HUES6 (cell line): Measurements from ENCODE around the gene POLA1.

ENCODE experiments used
- H3K27ac ChIP-seq: 2 replicates; pipeline ENCODE4 v1.7.0; 2013; ENCODE audit warnings: low read depth, mild to moderate bottlenecking, low read length, inconsistent platforms
- H3K27me3 ChIP-seq: 2 replicates; pipeline ENCODE4 v1.6.1; 2013; ENCODE audit warnings: low read length; ENCODE audit not compliant: control insufficient read depth, insufficient read depth
- H3K36me3 ChIP-seq: 2 replicates; pipeline ENCODE4 v1.6.1; 2013; ENCODE audit warnings: low read length; ENCODE audit not compliant: control insufficient read depth, insufficient read depth
- H3K4me1 ChIP-seq: 2 replicates; pipeline ENCODE4 v1.6.1; 2013; ENCODE audit warnings: low read length; ENCODE audit not compliant: control insufficient read depth, insufficient read depth
- H3K4me3 ChIP-seq: 2 replicates; pipeline ENCODE4 v1.5.1; 2013; ENCODE audit warnings: low read depth, low read length
- H3K9ac ChIP-seq: one replicate; pipeline ENCODE4 v1.6.1; 2013; ENCODE audit warnings: mild to moderate bottlenecking, low read length
- H3K9me3 ChIP-seq: 2 replicates; pipeline ENCODE4 v1.6.1; 2013; ENCODE audit warnings: low read depth, low read length; ENCODE audit not compliant: control insufficient read depth, insufficient read depth

POLA1 gene

DNA sequence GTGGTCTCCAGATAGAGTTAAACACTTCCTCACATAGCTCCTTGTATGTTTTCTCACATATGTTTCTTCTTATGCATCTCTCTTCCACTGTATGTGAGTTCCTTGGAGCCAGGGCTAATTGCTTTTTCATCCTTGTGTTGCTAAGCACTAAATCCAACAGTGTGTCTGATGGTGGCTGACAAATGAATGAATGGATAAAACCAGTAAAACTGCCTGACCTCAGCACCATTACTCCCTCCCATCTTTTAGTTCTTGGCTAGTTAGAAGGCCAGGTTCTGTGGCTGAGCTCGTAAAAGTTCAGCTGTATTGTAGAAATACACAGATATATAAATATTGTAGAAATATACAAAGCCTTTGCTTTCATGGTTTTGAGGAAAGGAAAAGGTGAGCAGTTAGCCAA lies 271.7 kb downstream of the POLA1 start:
- no peak overlapping the region for H3K27ac ChIP-seq
- no peak overlapping the region for H3K9ac ChIP-seq
- no peak overlapping the region for H3K4me3 ChIP-seq
- H3K4me1 ChIP-seq: peaks cover 11% of the 10 kb centered on the region
- H3K27me3 ChIP-seq: no peaks in the 10 kb centered on the region; the same call in 1 of the 2 replicates
- H3K9me3 ChIP-seq: no peaks in the 10 kb centered on the region
- no peaks in the 10 kb centered on the region for H3K36me3 ChIP-seq

GRCh38 chrX:24969812-24970211 lies 276.1 kb downstream of the POLA1 start:
- H3K36me3 ChIP-seq: no peaks in the 10 kb centered on the region
- H3K9ac ChIP-seq: no peak overlapping the region
- H3K4me1 ChIP-seq: no peaks in the 10 kb centered on the region
- no peaks in the 10 kb centered on the region for H3K9me3 ChIP-seq
- no peaks in the 10 kb centered on the region; the same call in 1 of the 2 replicates for H3K27me3 ChIP-seq
- H3K4me3 ChIP-seq: no peak overlapping the region
- H3K27ac ChIP-seq: no peak overlapping the region

GRCh38 chrX:24979081-24979480 lies 285.4 kb downstream of the POLA1 start:
- H3K9ac ChIP-seq: no peak overlapping the region
- no peaks in the 10 kb centered on the region for H3K4me1 ChIP-seq
- no peak overlapping the region for H3K27ac ChIP-seq
- H3K36me3 ChIP-seq: no peaks in the 10 kb centered on the region
- no peaks in the 10 kb centered on the region for H3K9me3 ChIP-seq
- no peak overlapping the region for H3K4me3 ChIP-seq
- H3K27me3 ChIP-seq: peaks cover 4% of the 10 kb centered on the region; the same call in 1 of the 2 replicates

- H3K27me3 ChIP-seq: peaks cover 4% of the 10 kb centered on the region; the same call in 1 of the 2 replicates
- H3K9me3 ChIP-seq: no peaks in the 10 kb centered on the region
- no peaks in the 10 kb centered on the region for H3K4me1 ChIP-seq
- H3K4me3 ChIP-seq: no peak overlapping the region
- no peak overlapping the region for H3K9ac ChIP-seq
- no peak overlapping the region for H3K27ac ChIP-seq
- no peaks in the 10 kb centered on the region for H3K36me3 ChIP-seq
These were observed 287.3 kb downstream of the POLA1 start for GRCh38 chrX:24981030-24981429.

GRCh38 chrX:24982306-24982965 lies 288.7 kb downstream of the POLA1 start:
- H3K27me3 ChIP-seq: no peaks in the 10 kb centered on the region; the same call in 1 of the 2 replicates
- 0 out of 2 replicates have a peak, but pooled peaks cover 5% of the 10 kb centered on the region for H3K36me3 ChIP-seq
- H3K4me1 ChIP-seq: no peaks in the 10 kb centered on the region
- H3K4me3 ChIP-seq: no peak overlapping the region
- no peaks in the 10 kb centered on the region for H3K9me3 ChIP-seq
- H3K27ac ChIP-seq: no peak overlapping the region
- no peak overlapping the region for H3K9ac ChIP-seq

GRCh38 chrX:24983931-24984330 lies 290.2 kb downstream of the POLA1 start:
- H3K9ac ChIP-seq: no peak overlapping the region
- H3K27me3 ChIP-seq: no peaks in the 10 kb centered on the region; the same call in 1 of the 2 replicates

GRCh38 chrX:24985120-24985519 lies 291.4 kb downstream of the POLA1 start:
- H3K9ac ChIP-seq: no peak overlapping the region
- peaks cover under 1% of the 10 kb centered on the region for H3K4me1 ChIP-seq
- H3K27me3 ChIP-seq: no peaks in the 10 kb centered on the region; the same call in 1 of the 2 replicates
- H3K9me3 ChIP-seq: no peaks in the 10 kb centered on the region
- no peak overlapping the region for H3K4me3 ChIP-seq
- H3K36me3 ChIP-seq: 0 out of 2 replicates have a peak, but pooled peaks cover 12% of the 10 kb centered on the region
- H3K27ac ChIP-seq: no peak overlapping the region

More at GRCh38 chrX:24983931-24984330, 290.2 kb downstream of the POLA1 start:
- Histone ChIP-seq H3K4me1 (no peaks in the 10 kb centered on the region), H3K4me3 (no peak overlapping the region), H3K9me3 (no peaks in the 10 kb centered on the region), H3K27ac (no peak overlapping the region), H3K36me3 (0 out of 2 replicates have a peak, but pooled peaks cover 12% of the 10 kb centered on the region)

GRCh38 chrX:24987731-24988130 lies 294.0 kb downstream of the POLA1 start:
- peaks cover 7% of the 10 kb centered on the region for H3K4me1 ChIP-seq
- H3K9me3 ChIP-seq: no peaks in the 10 kb centered on the region
- H3K4me3 ChIP-seq: no peak overlapping the region
- H3K36me3 ChIP-seq: 0 out of 2 replicates have a peak, but pooled peaks cover 12% of the 10 kb centered on the region
- H3K27me3 ChIP-seq: no peaks in the 10 kb centered on the region; the same call in 1 of the 2 replicates
- H3K27ac ChIP-seq: no peak overlapping the region
- H3K9ac ChIP-seq: no peak overlapping the region

- H3K9me3 ChIP-seq: no peaks in the 10 kb centered on the region
- H3K36me3 ChIP-seq: 0 out of 2 replicates have a peak, but pooled peaks cover 12% of the 10 kb centered on the region
- H3K27ac ChIP-seq: no peak overlapping the region
- H3K27me3 ChIP-seq: peaks cover 1% of the 10 kb centered on the region; the same call in 1 of the 2 replicates
- no peak overlapping the region for H3K4me3 ChIP-seq
- H3K9ac ChIP-seq: no peak overlapping the region
- H3K4me1 ChIP-seq: peaks cover 11% of the 10 kb centered on the region
These were observed 294.6 kb downstream of the POLA1 start for GRCh38 chrX:24988314-24988713.

DNA sequence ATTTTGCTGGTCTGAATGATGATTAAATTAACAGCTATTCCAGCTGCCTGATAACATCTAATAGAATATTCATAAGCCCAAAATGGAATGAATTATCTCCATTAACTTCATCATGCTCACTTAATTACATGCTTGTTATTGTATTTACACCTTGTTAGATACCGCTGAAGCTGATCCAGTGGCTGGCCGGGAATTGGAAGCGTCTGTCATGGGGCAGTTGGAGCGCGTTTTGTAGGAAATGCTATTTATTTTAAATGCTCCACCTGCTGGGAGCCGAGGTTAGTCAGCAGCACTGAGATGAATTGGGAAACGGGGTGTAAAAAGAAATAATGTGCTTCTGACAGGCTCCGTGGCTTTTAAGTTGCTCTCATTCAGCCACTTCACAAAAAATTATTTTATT lies 296.8 kb downstream of the POLA1 start:
- H3K27me3 ChIP-seq: peaks cover 13% of the 10 kb centered on the region; the same call in 1 of the 2 replicates

GRCh38 chrX:24993879-24994278 lies 300.2 kb downstream of the POLA1 start:
- no peak overlapping the region for H3K4me3 ChIP-seq
- H3K9me3 ChIP-seq: no peaks in the 10 kb centered on the region
- H3K27me3 ChIP-seq: peaks cover 37% of the 10 kb centered on the region

More for the DNA sequence above, 296.8 kb downstream of the POLA1 start:
- Histone ChIP-seq H3K4me1 (peaks cover 29% of the 10 kb centered on the region), H3K27ac (no peak overlapping the region), H3K9me3 (no peaks in the 10 kb centered on the region), H3K4me3 (no peak overlapping the region), H3K9ac (no peak overlapping the region), H3K36me3 (0 out of 2 replicates have a peak, but pooled peaks cover 12% of the 10 kb centered on the region)

More at GRCh38 chrX:24993879-24994278, 300.2 kb downstream of the POLA1 start:
- no peaks in the 10 kb centered on the region for H3K36me3 ChIP-seq
- H3K9ac ChIP-seq: no peak overlapping the region
- H3K4me1 ChIP-seq: peaks cover 60% of the 10 kb centered on the region
- H3K27ac ChIP-seq: no peak overlapping the region
